HG03039 (cell line): Measurements from ENCODE around the gene OPTC.

Source experiments
- ATAC-seq: cut with Tn5 transposase; IDR thresholded peaks from one replicate; pipeline ENCODE4 v1.9.1; 2021; ENCODE audit warnings: mild to moderate bottlenecking, moderate library complexity; ENCODE audit not compliant: unreplicated experiment

OPTC gene

GRCh38 chr1:203490607-203491006, 3.3 kb upstream of the OPTC start:
- no peak for ATAC-seq

DNA sequence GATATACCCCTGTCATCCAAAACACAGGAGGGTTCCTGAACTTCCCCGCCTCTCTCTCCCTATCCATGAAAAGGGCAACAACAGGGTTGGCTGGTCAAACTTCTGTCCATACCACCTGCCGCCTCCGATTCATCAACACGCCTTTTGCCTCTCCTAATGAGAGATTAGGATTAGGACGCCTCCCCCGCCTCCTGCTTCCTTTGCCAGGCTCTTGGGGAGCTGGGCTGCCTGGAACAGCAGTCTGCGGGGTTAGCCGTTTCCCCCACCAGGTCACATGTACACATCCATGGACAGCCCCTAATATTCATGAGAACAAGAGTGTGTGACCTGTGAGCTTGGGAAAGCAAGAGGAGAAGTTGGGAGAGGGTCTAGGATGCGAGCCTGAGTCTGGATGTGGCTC, 2.3 kb upstream of the OPTC start:
- ATAC-seq: no peak

DNA sequence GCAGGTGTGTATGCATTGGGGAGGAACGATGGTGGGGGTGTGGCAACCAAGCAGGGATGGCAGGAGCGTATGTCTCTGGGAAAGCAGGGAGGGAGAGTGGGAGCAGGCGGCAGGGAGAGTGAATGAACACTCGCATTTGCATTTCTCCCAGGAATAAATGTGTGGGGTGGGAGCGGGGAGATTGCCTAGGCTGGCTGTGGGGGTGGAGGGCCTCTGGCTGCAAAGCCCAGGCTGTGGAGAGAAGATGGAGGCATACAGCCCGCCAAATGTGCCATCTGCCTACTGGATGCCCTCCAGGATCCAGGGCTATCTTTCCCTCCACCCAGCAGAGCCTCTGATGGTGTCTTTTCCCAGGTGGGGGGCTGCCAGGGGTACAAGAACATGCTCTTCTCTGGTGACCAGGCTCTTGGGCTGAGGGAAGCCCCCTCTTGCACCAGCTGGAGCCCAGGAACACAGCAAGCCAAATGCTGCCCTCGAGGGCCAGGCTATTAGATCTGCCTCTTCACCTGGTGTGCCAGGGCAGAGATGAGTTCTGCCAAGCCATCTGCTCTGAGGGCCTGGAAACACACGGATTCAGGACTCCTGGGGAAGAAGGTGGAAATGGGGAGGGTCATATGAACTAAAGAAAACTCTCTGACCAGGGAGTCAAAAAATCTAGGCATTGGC, 1.7 kb upstream of the OPTC start:
- no peak for ATAC-seq

GRCh38 chr1:203492748-203493130, 1.2 kb upstream of the OPTC start:
- ATAC-seq: no peak

- no peak for ATAC-seq
These were observed 1.9 kb downstream of the OPTC start for GRCh38 chr1:203495845-203496244.

DNA sequence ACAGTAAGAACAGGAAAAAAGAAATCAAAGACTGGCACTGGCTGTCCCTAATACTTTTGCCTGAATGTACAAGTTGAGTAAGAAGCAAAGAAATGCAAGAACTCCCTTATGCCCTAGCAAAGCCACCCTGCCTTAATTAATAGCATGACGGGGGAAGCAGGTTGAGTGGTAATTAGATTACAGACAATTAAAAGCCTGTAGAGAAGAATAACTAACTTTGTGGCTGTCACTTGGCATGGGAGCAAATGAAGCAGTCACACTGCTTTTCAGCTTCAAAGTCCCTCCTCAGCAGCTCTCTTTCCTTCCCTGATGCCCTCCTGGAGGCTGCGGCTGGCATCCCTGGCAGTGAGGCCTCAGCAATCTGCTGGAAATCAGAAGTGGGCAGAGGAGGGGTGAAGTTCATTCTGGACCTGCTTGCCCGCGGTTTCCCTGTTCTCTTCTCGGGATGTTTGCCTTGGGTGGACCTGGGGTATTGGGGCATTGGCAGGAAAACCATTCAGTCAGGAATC, 3.4 kb downstream of the OPTC start:
- no peak for ATAC-seq

DNA sequence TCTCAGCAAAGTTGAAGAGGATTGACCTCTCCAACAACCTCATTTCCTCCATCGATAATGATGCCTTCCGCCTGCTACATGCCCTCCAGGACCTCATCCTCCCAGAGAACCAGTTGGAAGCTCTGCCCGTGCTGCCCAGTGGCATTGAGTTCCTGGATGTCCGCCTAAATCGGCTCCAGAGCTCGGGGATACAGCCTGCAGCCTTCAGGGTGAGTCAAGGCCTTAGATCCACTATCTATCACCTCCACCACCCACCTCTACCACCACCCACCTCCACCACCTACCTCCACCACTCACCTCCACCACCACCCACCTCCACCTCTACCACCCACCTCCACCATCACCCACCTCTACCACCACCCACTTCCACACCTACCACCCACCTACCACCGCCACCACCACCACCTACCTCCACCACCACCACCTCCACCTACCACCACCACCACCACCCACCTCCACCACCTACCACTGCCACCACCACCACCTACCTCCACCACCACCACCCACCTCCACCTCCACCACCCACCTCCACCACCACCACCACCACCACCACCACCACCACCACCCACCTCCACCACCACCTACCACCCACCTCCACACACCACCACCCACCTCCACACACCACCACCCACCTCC, 5.8 kb downstream of the OPTC start:
- no peak for ATAC-seq

- no peak for ATAC-seq
These were observed 6.3 kb downstream of the OPTC start for GRCh38 chr1:203500279-203500678.

DNA sequence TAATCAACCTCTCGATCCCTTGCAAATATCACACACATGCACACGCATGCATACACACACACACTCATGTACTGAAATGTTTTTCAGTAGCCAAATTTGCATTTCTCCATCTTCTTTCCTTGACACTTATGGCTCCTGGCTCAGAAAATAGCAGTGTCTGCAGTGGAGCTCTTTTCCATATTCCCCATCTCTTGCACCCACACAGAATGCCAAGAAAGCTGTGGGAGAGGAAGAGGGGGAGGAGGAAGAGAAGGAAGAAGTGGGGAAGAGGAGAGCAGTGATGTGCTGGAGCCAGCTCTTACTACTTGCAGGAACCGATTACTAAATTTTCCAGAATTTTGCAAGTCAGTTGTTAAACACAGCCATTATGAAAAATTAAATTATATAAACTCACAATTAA, 9.9 kb downstream of the OPTC start:
- ATAC-seq: no peak

DNA sequence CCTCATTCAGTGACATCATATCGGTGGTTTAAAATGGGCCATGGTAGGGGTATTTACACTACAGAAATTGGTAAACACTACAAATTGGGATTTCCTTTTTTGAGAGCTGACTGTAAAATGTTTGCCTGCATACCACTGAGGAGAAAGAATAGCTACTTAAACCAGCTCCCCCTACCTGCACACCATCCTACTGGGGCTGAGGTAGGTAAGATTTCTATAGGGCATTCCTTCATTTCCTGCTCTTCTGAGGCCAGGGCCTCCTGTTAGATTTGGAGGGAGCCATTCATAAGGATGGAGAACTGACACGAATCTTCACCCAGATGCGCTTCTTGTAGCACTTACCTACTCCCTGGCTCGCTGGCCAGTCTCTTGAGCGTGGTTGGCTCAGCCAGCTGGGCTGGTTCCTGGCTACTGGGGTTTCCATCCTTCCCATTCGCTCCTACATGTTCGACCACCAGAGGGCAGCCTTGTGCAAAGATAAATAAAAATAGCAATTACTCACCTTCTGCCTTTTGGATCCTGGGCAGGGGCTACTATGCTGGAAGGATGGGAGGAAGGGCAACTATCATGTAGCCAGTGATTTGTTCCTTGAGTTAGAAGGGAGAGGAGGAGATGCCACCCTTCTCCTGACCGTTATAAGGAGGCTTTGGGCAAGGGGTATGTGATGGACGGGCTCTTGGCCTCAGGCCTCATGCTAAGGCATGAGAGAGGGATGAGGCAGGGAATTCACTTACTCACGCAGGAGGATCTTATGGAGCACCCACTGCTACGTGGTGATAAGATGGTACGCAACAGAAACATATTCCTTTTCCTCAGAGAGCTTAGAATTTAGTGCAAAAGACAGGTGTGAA, 10.7 kb downstream of the OPTC start:
- no peak for ATAC-seq

- ATAC-seq: no peak
These were observed 11.7 kb downstream of the OPTC start for GRCh38 chr1:203505526-203506204.

DNA sequence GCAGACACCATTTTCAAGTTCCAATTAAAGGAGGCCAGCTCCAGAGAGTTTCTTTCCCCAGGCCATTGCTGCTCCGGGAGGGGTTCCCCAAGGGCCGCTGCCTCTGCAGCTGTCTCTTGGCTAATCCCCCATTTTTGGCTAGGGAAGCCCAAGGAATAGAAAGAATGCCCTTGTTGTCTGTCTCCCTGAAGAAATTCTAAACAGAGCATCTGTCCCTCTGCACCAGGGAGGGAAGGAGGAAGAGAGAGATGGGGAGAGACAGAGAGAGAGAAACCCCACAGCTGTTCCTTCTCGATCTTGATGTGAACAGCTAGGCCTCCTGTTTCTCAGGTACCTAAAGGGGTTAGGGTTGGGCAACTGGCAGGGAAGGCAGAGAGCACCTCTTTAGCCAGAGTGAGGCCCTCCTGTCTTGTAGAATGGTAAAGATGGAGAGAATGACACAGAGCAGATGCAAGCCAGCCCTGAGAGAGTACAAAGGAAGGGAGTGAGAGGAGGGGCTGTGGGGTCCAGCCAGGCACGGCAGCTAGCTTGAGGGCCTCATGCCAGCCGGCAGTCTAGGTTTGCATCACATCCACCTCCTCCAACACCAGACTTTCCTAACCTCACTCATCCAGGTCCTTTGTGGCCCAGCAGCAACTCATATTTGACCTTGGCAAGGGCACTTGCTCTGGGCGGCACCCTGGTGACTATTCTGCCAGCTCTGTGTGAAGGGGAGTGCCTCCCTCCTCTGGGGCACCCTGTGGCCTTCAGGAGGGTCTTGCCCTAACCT, 13.1 kb downstream of the OPTC start:
- ATAC-seq: no peak

DNA sequence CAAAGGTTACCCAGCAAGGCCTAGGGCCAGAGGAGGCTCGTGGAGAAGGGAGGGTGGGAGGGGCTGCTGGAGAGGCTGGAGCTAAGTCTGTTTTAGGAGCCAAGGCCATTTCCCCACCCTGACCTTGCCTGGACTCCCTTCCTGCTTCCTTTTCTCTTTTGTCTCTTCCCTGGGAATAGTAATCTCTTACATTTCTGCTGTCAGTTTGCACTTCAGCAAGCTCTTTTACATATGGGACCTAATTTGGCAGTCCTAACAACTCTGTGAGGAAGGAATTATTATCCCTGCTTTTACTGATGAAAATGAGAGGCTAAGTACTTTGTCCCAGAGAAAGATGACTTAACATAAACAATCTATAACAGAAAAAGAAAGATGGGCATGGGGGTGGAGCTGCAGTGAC, 13.8 kb downstream of the OPTC start:
- no peak for ATAC-seq

- ATAC-seq: no peak
These were observed 14.6 kb downstream of the OPTC start for GRCh38 chr1:203508463-203509073.

GRCh38 chr1:203509135-203509534, 15.2 kb downstream of the OPTC start:
- no peak for ATAC-seq

DNA sequence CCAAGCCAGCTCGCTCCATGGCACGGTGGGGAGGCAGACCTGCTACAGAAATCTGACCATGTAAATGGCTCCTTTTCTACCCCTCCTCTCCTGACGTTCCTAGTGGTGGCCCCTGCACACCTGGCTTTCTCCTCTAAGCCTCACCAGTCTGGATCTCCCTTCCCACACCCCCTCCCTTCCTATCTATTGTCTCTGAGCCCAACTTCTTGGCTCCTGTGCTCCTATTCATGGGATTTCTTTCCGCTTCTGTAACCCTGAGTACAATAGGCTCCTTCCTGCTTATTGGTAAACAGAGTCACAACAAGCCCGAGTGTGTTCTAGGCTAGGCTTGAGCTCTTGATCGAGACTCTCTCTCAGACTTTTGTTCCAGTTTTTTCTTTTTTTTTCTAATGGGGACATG, 17.6 kb downstream of the OPTC start:
- no peak for ATAC-seq

GRCh38 chr1:203511930-203512329, 18.0 kb downstream of the OPTC start:
- no peak for ATAC-seq

DNA sequence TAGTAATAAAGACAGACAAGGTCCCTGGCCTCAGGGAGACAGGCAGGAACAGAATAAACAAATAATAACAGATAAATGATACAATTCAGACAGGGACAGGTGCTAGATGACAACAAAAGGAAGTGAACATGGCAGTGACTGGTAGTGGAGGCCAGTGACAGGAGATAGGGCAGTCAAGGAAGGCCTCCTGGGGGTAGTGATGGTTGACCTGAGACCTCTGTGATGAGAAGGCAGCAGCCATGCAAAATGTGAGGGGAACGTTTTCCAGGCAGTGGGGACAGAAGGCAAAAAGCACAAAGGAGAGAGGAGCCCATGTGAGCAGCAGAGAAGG, 18.5 kb downstream of the OPTC start:
- ATAC-seq: no peak

DNA sequence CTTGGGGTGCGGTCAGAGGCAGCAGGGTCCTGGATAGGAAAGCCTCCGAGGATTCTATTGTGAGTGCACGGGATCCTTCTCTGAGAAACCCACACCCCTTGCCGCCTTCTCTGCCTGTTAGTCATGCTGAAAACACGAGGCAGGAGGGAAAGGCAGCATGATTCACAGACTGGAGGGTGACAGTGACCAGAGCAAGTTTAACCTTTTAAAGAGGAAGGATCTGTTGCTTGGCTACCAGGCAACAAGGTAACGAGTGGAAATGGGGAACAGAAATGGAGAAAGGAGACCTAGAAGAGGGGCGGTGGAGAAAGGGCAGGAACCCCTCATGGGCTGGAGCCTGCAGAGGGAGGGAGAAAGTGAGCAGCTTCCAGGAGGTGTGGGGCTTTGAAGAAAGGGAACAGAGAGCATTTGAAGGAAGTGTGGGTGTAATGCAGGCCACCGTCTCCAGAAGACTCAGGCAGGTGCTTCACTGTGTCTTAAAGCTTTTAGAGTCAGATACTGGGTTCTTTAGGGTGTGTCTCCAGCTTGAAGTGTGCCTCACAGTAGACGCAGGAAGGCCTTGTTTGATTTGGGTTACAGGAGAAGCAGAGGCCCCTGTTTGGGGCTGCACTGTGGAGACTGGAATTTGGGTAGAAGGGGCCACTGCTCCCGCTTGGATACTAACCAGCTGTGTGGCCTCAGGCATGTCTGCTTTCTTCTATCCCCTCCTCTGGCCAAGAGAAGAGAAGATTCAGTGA, 19.1 kb downstream of the OPTC start:
- ATAC-seq: no peak
